KMS-11 (cell line): ENCODE measurements around the gene AJUBA.

Experiments
- H2AFZ ChIP-seq: fragments of 200-600 bp; sonication (generic); 2 replicates; pipeline ENCODE4 v1.6.1; 2016; ENCODE audit warnings: antibody characterized with exemption, mixed run types, low read depth
- H3K27ac ChIP-seq: fragments of 200-600 bp; sonication (generic); 2 replicates; pipeline ENCODE4 v1.6.1; 2016; ENCODE audit warnings: mild to moderate bottlenecking, mixed run types
- H3K27me3 ChIP-seq: fragments of 200-600 bp; sonication (generic); 2 replicates; pipeline ENCODE4 v1.6.1; 2017; ENCODE audit warnings: mild to moderate bottlenecking, low read depth, mixed run types, moderate library complexity; ENCODE audit not compliant: insufficient read depth
- H3K36me3 ChIP-seq: fragments of 200-600 bp; sonication (generic); 2 replicates; pipeline ENCODE4 v1.6.1; 2017; ENCODE audit warnings: mild to moderate bottlenecking, mixed run types; ENCODE audit not compliant: insufficient read depth
- H3K4me1 ChIP-seq: fragments of 200-600 bp; sonication (generic); 2 replicates; pipeline ENCODE4 v1.6.1; 2016; ENCODE audit warnings: mild to moderate bottlenecking, low read depth, mixed run types; ENCODE audit not compliant: poor library complexity, severe bottlenecking
- H3K4me2 ChIP-seq: fragments of 200-600 bp; sonication (generic); 2 replicates; pipeline ENCODE4 v1.7.0; 2016; ENCODE audit warnings: mild to moderate bottlenecking, mixed run types
- H3K4me3 ChIP-seq: fragments of 200-600 bp; sonication (generic); IDR thresholded peaks from 2 replicates; pipeline ENCODE4 v1.6.1; 2017; ENCODE audit warnings: low read depth, low read length, mixed read lengths; ENCODE audit not compliant: insufficient read depth
- H3K79me2 ChIP-seq: fragments of 200-600 bp; sonication (generic); 2 replicates; pipeline ENCODE4 v1.6.1; 2016; ENCODE audit warnings: low read depth, mixed run types; ENCODE audit not compliant: insufficient read depth
- H3K9ac ChIP-seq: fragments of 200-600 bp; sonication (generic); 2 replicates; pipeline ENCODE4 v1.6.1; 2016; ENCODE audit warnings: mild to moderate bottlenecking, mixed run types
- H4K20me1 ChIP-seq: fragments of 200-600 bp; sonication (generic); 2 replicates; pipeline ENCODE4 v1.6.1; 2016; ENCODE audit warnings: mild to moderate bottlenecking, mixed run types; ENCODE audit not compliant: insufficient read depth
- TF ChIP-seq, protein P1 (sequence below): fragments of 200-600 bp; sonication (generic); conservative IDR thresholded peaks from 2 replicates; pipeline ENCODE4 v1.6.1; 2017; ENCODE audit warnings: low read depth, mild to moderate bottlenecking, antibody characterized with exemption, low read length, moderate library complexity, mixed read lengths

AJUBA gene

GRCh38 chr14:22977684-22978486 lies 4.5 kb downstream of the AJUBA start:
- Histone ChIP-seq H3K4me2 (no peak overlapping the region), H3K27ac (no peak overlapping the region), H3K4me3 (no peak overlapping the region), H3K9ac (no peak overlapping the region), H3K79me2 (no peaks in the 10 kb centered on the region), H4K20me1 (no peaks in the 10 kb centered on the region), H3K27me3 (no peaks in the 10 kb centered on the region), H3K36me3 (no peaks in the 10 kb centered on the region), H2AFZ (no peak overlapping the region), H3K4me1 (no peaks in the 10 kb centered on the region)
- TF ChIP-seq, protein P1, sequence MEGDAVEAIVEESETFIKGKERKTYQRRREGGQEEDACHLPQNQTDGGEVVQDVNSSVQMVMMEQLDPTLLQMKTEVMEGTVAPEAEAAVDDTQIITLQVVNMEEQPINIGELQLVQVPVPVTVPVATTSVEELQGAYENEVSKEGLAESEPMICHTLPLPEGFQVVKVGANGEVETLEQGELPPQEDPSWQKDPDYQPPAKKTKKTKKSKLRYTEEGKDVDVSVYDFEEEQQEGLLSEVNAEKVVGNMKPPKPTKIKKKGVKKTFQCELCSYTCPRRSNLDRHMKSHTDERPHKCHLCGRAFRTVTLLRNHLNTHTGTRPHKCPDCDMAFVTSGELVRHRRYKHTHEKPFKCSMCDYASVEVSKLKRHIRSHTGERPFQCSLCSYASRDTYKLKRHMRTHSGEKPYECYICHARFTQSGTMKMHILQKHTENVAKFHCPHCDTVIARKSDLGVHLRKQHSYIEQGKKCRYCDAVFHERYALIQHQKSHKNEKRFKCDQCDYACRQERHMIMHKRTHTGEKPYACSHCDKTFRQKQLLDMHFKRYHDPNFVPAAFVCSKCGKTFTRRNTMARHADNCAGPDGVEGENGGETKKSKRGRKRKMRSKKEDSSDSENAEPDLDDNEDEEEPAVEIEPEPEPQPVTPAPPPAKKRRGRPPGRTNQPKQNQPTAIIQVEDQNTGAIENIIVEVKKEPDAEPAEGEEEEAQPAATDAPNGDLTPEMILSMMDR = no peak

DNA sequence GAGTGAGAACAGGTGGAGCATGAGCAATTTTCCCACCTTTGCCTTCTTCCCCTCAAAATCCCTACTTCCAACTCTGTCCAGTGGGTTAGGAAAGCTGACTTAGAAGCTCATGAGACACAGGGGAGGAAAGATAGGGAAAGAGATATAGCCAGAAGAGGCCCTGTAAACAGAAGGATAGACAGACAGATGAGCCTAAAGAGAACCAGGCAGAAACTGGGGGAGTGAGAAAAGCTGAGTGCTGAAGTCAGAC lies 5.0 kb downstream of the AJUBA start:
- no peak overlapping the region for H3K27ac ChIP-seq
- no peaks in the 10 kb centered on the region for H3K79me2 ChIP-seq
- no peaks in the 10 kb centered on the region for H3K36me3 ChIP-seq
- no peak overlapping the region for H3K9ac ChIP-seq
- H3K4me1 ChIP-seq = no peaks in the 10 kb centered on the region
- H4K20me1 ChIP-seq = no peaks in the 10 kb centered on the region
- no peak overlapping the region for H2AFZ ChIP-seq
- no peak overlapping the region for H3K4me2 ChIP-seq
- H3K4me3 ChIP-seq = no peak overlapping the region
- TF ChIP-seq, protein P1 = no peak
- no peaks in the 10 kb centered on the region for H3K27me3 ChIP-seq

DNA sequence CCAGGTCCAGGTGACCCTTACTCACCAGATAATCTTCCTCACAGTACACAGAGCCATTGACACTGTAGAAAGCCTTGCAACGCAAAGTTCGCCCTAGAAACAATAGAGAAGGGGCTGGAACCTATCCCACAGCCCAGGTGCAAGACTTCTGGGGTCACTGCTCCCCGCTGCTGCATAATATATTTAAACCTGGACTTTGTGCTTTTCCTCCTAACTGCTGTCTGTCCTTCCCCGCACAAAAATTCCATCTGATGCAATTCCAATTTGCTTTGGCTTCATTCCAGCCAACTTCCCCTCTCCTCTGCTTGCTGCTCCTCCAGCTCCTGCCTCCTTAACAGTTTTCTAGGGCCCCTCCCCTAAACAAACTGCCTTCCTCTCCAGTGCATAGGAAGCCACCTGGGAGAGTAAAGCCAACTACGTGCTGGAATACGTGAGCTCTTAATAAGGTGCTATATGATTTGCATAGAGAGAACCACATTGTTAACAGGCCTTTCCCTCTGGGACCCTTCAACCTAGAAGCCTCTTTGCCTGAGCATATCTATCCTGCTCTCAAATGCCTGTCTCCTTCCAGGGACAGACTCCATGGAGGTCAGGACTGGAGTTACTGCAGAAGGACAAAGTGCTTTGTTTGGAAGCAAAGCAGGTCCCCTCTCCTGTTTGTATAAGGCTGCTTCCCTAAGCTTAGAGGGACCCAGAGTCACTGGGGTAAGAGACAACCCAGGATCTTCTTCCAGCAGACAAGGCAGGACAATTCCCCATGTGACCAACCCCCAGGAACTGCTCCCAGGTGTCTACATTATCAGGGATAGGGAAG lies 5.5 kb downstream of the AJUBA start:
- H3K4me1 ChIP-seq = no peaks in the 10 kb centered on the region
- TF ChIP-seq, protein P1 = no peak
- no peak overlapping the region for H3K27ac ChIP-seq
- H3K27me3 ChIP-seq = no peaks in the 10 kb centered on the region
- H2AFZ ChIP-seq = no peak overlapping the region
- no peaks in the 10 kb centered on the region for H4K20me1 ChIP-seq
- H3K9ac ChIP-seq = no peak overlapping the region
- no peaks in the 10 kb centered on the region for H3K79me2 ChIP-seq
- H3K4me3 ChIP-seq = no peak overlapping the region
- no peaks in the 10 kb centered on the region for H3K36me3 ChIP-seq
- no peak overlapping the region for H3K4me2 ChIP-seq

- H3K4me1 ChIP-seq = no peaks in the 10 kb centered on the region
- no peak overlapping the region for H3K9ac ChIP-seq
- TF ChIP-seq, protein P1 = no peak
These were observed 7.6 kb downstream of the AJUBA start for GRCh38 chr14:22974530-22975313.

More at GRCh38 chr14:22974530-22975313, 7.6 kb downstream of the AJUBA start:
- no peaks in the 10 kb centered on the region for H3K79me2 ChIP-seq
- H3K36me3 ChIP-seq = no peaks in the 10 kb centered on the region
- H3K27me3 ChIP-seq = no peaks in the 10 kb centered on the region
- no peak overlapping the region for H3K4me2 ChIP-seq
- no peaks in the 10 kb centered on the region for H4K20me1 ChIP-seq
- H2AFZ ChIP-seq = no peak overlapping the region
- H3K4me3 ChIP-seq = no peak overlapping the region
- H3K27ac ChIP-seq = no peak overlapping the region
